SK-N-SH (cell line): ENCODE data around the gene MRPL53. TPM values are rescaled to one million over a fixed set of nuclear protein-coding genes. Genes with fewer than 3 reads are reported as not detected.

Experiments used
- CTCF ChIA-PET: fragments of 300-600, 350-600 bp; formaldehyde crosslinking; extraction: SDS; loops from one replicate; lab custom pipeline; 2021; lab: Yijun Ruan, JAX
- POLR2A ChIA-PET: fragments of 350-600 bp; sonication (Branson Sonifier 250); formaldehyde crosslinking; extraction: SDS; loops from one replicate; lab custom pipeline; 2020; ENCODE audit warnings: antibody characterized with exemption, inconsistent platforms; lab: Yijun Ruan, JAX
- DNase-seq: peaks from one replicate; pipeline ENCODE4 v3.0.0; 2012
- H2AFZ ChIP-seq: fragments of 200-600 bp; sonication (generic); 2 replicates; pipeline ENCODE4 v1.8.1; 2016; ENCODE audit warnings: antibody characterized with exemption, mild to moderate bottlenecking, low read depth
- H3F3A ChIP-seq: fragments of 200-600 bp; sonication (generic); replicated peaks from 2 replicates; pipeline ENCODE3; 2016; ENCODE audit warnings: antibody characterized with exemption, mild to moderate bottlenecking; ENCODE audit not compliant: insufficient read depth
- H3K27ac ChIP-seq, 2 experiments: fragments of 200-500 bp in 1 of 2; fragments of 200-600 bp in 1 of 2; sonication (Bioruptor generic) in 1 of 2; sonication (generic), shearing (Covaris generic) in 1 of 2; 2 replicates each; pipeline versions ENCODE4 v1.5.1 to v1.6.1; 2014 to 2016; ENCODE audit warnings: low read depth in 2 of 2, inconsistent platforms in 1 of 2, low read length in 1 of 2, mild to moderate bottlenecking in 1 of 2, mixed read lengths in 1 of 2
- H3K27me3 ChIP-seq: fragments of 200-600 bp; sonication (generic), shearing (Covaris generic); 2 replicates; pipeline ENCODE4 v1.6.1; 2016; ENCODE audit warnings: mixed run types; ENCODE audit not compliant: insufficient read depth
- H3K36me3 ChIP-seq, 2 experiments: fragments of 200-500 bp in 1 of 2; fragments of 200-600 bp in 1 of 2; sonication (Bioruptor generic) in 1 of 2; sonication (generic) in 1 of 2; replicated peaks in 1 of 2; 2 replicates each; pipeline versions ENCODE3 to v1.5.1; 2014 to 2016; ENCODE audit warnings: low read length in 1 of 2, mild to moderate bottlenecking in 1 of 2; ENCODE audit not compliant: insufficient read depth in 2 of 2, control insufficient read depth in 1 of 2
- H3K4me1 ChIP-seq, 2 experiments: fragments of 200-500 bp in 1 of 2; fragments of 200-600 bp in 1 of 2; sonication (Bioruptor generic) in 1 of 2; sonication (generic), shearing (Covaris generic) in 1 of 2; 2 replicates each; pipeline versions ENCODE4 v1.5.1 to v1.6.1; 2014 to 2016; ENCODE audit warnings: low read depth in 1 of 2, low read length in 1 of 2, mixed run types in 1 of 2; ENCODE audit not compliant: insufficient read depth in 2 of 2, control insufficient read depth in 1 of 2
- H3K4me2 ChIP-seq: fragments of 200-600 bp; sonication (generic), shearing (Covaris generic); 2 replicates; pipeline ENCODE4 v1.6.1; 2017; ENCODE audit warnings: mixed run types
- H3K4me3 ChIP-seq, 2 experiments: fragments of 200-500 bp in 1 of 2; fragments of 200-600 bp in 1 of 2; sonication (Bioruptor generic) in 1 of 2; sonication (generic), shearing (Covaris generic) in 1 of 2; 2 replicates each; pipeline versions ENCODE4 v1.5.1 to v1.8.1; 2014 to 2016; ENCODE audit warnings: low read depth in 2 of 2, inconsistent platforms in 1 of 2, low read length in 1 of 2, mild to moderate bottlenecking in 1 of 2, mixed read lengths in 1 of 2, moderate library complexity in 1 of 2
- H3K79me2 ChIP-seq: fragments of 200-600 bp; sonication (generic); 2 replicates; pipeline ENCODE4 v1.8.1; 2017; ENCODE audit warnings: mild to moderate bottlenecking; ENCODE audit not compliant: insufficient read depth
- H3K9ac ChIP-seq: fragments of 200-600 bp; sonication (generic); 2 replicates; pipeline ENCODE4 v1.6.1; 2017; ENCODE audit warnings: mixed run types
- H3K9me2 ChIP-seq: fragments of 200-600 bp; sonication (generic); 2 replicates; pipeline ENCODE4 v1.6.1; 2017; ENCODE audit warnings: mixed run types
- H3K9me3 ChIP-seq: fragments of 200-600 bp; sonication (generic); 2 replicates; pipeline ENCODE4 v1.6.1; 2017; ENCODE audit warnings: mixed run types, mild to moderate bottlenecking, moderate library complexity
- H4K20me1 ChIP-seq: fragments of 200-600 bp; sonication (generic); 2 replicates; pipeline ENCODE4 v1.6.1; 2017; ENCODE audit warnings: mild to moderate bottlenecking, mixed run types; ENCODE audit not compliant: insufficient read depth
- EZH2phosphoT487 ChIP-seq: fragments of 200-600 bp; sonication (generic); IDR thresholded peaks from 2 replicates; pipeline ENCODE4 v1.6.1; 2017; ENCODE audit warnings: low read depth, mixed run types, mild to moderate bottlenecking, antibody characterized with exemption, moderate library complexity, borderline replicate concordance
- FOSL2 ChIP-seq: IDR thresholded peaks from 2 replicates; pipeline ENCODE4 v1.4.0; 2012; ENCODE audit warnings: low read depth, mild to moderate bottlenecking, moderate library complexity, borderline replicate concordance
- FOXJ3 ChIP-seq: sonication (generic); formaldehyde crosslinking; IDR thresholded peaks from 2 replicates; pipeline ENCODE4 v1.5.1; 2020; ENCODE audit warnings: mild to moderate bottlenecking, missing genetic modification reagents
- GABPA ChIP-seq: IDR thresholded peaks from 2 replicates; pipeline ENCODE4 v1.4.0; 2012; ENCODE audit warnings: low read depth, mild to moderate bottlenecking
- GATA2 ChIP-seq: sonication (generic); formaldehyde crosslinking; IDR thresholded peaks from 2 replicates; pipeline ENCODE4 v1.5.0; 2020; ENCODE audit warnings: mild to moderate bottlenecking, missing genetic modification reagents
- MXI1 ChIP-seq: IDR thresholded peaks from 2 replicates; pipeline ENCODE4 v1.6.1; 2012; ENCODE audit warnings: mild to moderate bottlenecking, low read depth, low read length, improper control_type of control experiment
- POLR2AphosphoS5 ChIP-seq: IDR thresholded peaks from 2 replicates; pipeline ENCODE4 v1.6.1; 2012; ENCODE audit warnings: low read depth, low read length
- RAD21 ChIP-seq: IDR thresholded peaks from 2 replicates; pipeline ENCODE4 v1.6.1; 2012; ENCODE audit warnings: mild to moderate bottlenecking, low read length
- REST ChIP-seq: IDR thresholded peaks from 2 replicates; pipeline ENCODE4 v1.6.1; 2012; ENCODE audit warnings: mild to moderate bottlenecking, low read depth, low read length, moderate library complexity
- RFX5 ChIP-seq: IDR thresholded peaks from 2 replicates; pipeline ENCODE4 v1.6.1; 2012; ENCODE audit warnings: mild to moderate bottlenecking, improper control_type of control experiment, low read length
- TAF1 ChIP-seq: IDR thresholded peaks from 2 replicates; pipeline ENCODE4 v1.6.1; 2012; ENCODE audit warnings: low read depth, mild to moderate bottlenecking, low read length, moderate library complexity, borderline replicate concordance
- TCF12 ChIP-seq: IDR thresholded peaks from 2 replicates; pipeline ENCODE4 v1.4.0; 2012
- TEAD4 ChIP-seq: IDR thresholded peaks from 2 replicates; pipeline ENCODE4 v1.4.0; 2012; ENCODE audit warnings: mild to moderate bottlenecking, borderline replicate concordance; ENCODE audit not compliant: insufficient read depth
- USF2 ChIP-seq: fragments of 150-350 bp; IDR thresholded peaks from 2 replicates; pipeline ENCODE4 v1.6.1; 2017; ENCODE audit warnings: antibody characterized with exemption, low read length, low read depth, borderline replicate concordance
- WGBS: methylation state at CpG from one replicate; pipeline ENCODE4 v1.1.6; 2017; ENCODE audit warnings: low lambda C conversion rate; 5-methylcytosine and 5-hydroxymethylcytosine counted together
- polyA plus RNA-seq, 3 experiments: library from polyadenylated mRNA; depleted of rRNA; stranded (reverse); fragments of >200 nt; gene quantifications; 2 replicates each; pipeline ENCODE4 v1.2.3, GENCODE V29; 2012
- TF ChIP-seq, protein P1 (sequence below): IDR thresholded peaks from 2 replicates; pipeline ENCODE4 v1.4.0; 2012; ENCODE audit warnings: low read depth, borderline replicate concordance
- TF ChIP-seq, protein P2 (sequence below): IDR thresholded peaks from 2 replicates; pipeline ENCODE4 v1.4.0; 2012; ENCODE audit warnings: low read depth
- TF ChIP-seq, protein P3 (sequence below): IDR thresholded peaks from 2 replicates; pipeline ENCODE4; 2012

Gene MRPL53
- polyA plus RNA-seq, 1 of the 3 experiments (the other 2 are of a cell fraction): 95.0 TPM

DNA sequence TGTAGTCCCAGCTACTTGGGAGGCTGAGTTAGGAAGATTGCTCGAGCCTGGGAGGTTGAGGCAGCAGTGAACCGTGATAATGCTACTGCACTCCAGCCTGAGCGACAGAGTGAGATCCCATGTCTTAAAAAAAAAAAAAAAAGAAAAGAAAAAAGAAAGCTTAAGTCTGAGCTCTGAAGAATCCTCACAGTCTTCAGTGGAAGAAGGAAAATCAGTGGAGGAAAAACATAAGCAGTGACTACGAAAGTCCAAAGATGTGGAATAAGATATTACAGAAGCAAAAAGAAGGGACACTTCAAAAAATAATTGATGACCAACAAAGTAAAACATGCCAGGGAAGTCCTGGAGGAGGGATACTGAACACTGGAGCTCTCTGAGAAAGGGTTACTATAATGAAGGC lies 37.8 kb upstream of the MRPL53 start (continued):
- no peak for TF ChIP-seq USF2
- TF ChIP-seq, protein P1, sequence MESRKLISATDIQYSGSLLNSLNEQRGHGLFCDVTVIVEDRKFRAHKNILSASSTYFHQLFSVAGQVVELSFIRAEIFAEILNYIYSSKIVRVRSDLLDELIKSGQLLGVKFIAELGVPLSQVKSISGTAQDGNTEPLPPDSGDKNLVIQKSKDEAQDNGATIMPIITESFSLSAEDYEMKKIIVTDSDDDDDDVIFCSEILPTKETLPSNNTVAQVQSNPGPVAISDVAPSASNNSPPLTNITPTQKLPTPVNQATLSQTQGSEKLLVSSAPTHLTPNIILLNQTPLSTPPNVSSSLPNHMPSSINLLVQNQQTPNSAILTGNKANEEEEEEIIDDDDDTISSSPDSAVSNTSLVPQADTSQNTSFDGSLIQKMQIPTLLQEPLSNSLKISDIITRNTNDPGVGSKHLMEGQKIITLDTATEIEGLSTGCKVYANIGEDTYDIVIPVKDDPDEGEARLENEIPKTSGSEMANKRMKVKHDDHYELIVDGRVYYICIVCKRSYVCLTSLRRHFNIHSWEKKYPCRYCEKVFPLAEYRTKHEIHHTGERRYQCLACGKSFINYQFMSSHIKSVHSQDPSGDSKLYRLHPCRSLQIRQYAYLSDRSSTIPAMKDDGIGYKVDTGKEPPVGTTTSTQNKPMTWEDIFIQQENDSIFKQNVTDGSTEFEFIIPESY: no peak

DNA sequence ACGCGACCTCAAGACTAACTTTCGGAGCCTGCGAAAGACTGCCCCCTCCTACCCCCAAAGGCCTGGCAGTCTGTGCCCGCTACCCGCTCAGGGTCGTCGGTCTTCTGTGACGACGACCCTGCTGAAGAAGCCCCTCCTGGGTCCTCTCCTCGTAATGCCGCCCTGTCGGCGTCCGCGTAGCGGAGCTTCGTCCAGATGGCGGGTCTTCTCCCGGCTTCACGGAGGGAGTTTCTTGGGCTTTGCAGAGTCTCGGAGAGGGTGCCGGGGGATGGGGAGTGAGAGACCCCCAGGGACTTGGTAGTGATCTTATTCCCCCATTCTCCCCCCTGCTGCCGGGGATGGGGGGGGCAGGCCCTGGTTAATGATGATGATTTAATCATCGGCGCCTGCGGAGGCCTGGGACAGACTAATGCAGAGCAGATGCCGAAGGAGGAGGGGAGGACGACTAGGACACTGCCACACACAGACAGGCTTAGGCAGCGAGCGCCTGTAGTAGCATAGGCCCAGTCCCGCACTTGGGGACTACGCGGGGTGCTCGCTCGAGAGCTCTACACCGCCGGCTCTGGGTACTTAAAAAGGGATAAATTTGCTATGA lies 35.5 kb upstream of the MRPL53 start:
- H4K20me1 ChIP-seq: no peaks in the 10 kb centered on the region
- H3K4me1 ChIP-seq: peaks cover 24 to 31% of the 10 kb centered on the region in 2 experiments; a peak in 3 of 4 replicates
- peak overlapping the region; percentile 84 to 86 for H3K4me3 ChIP-seq
- H3K9ac ChIP-seq: peak overlapping the region; percentile 95
- WGBS: 9% methylated on average over 33 of the region's 38 CpGs
- H3K27me3 ChIP-seq: no peaks in the 10 kb centered on the region
- peak overlapping the region; percentile 99 to 100 for H3K27ac ChIP-seq
- H2AFZ ChIP-seq: peak overlapping the region; percentile 85
- no peaks in the 10 kb centered on the region for H3K9me3 ChIP-seq
- DNase-seq: peak; percentile 87
- peaks cover 33% of the 10 kb centered on the region for H3F3A ChIP-seq
- H3K79me2 ChIP-seq: peaks cover 22% of the 10 kb centered on the region; the same call in 1 of the 2 replicates
- H3K36me3 ChIP-seq: peaks cover 15 to 20% of the 10 kb centered on the region in 2 experiments
- CTCF ChIA-PET: interaction anchor here (0.9 to 7.5 kb wide), 9 partner anchors 9 to 80 kb away, joined by 3 to 80 read pairs (median 5); partner anchors contain the start of genes AUP1, CCDC142, DQX1 and HTRA2
- H3K9me2 ChIP-seq: no peaks in the 10 kb centered on the region
- POLR2A ChIA-PET: interaction anchor here (0.9 to 2.3 kb wide), 6 partner anchors 10 to 34 kb away, joined by 3 to 11 read pairs (median 8); partner anchors contain the start of genes CCDC142, DQX1 and TTC31
- H3K4me2 ChIP-seq: peak overlapping the region; percentile 96
- TF ChIP-seq, protein P2, sequence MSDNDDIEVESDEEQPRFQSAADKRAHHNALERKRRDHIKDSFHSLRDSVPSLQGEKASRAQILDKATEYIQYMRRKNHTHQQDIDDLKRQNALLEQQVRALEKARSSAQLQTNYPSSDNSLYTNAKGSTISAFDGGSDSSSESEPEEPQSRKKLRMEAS: peak; percentile 77
- TF ChIP-seq EZH2phosphoT487 (no peak), TCF12 (peak; percentile 94), GATA2 (peak; percentile 64; the same call in 1 of the 2 replicates), RFX5 (no peak), POLR2AphosphoS5 (peak; percentile 70), FOXJ3 (peak; percentile 71), FOSL2 (0 out of 2 replicates have a peak, but pooled peaks have one; percentile 3), MXI1 (peak; percentile 50), RAD21 (no peak), REST (no peak; the same call in 1 of the 2 replicates), TAF1 (no peak; the same call in 1 of the 2 replicates), TEAD4 (peak; percentile 46; the same call in 1 of the 2 replicates), GABPA (no peak), USF2 (no peak)
- TF ChIP-seq, protein P1: no peak
- TF ChIP-seq, protein P3, sequence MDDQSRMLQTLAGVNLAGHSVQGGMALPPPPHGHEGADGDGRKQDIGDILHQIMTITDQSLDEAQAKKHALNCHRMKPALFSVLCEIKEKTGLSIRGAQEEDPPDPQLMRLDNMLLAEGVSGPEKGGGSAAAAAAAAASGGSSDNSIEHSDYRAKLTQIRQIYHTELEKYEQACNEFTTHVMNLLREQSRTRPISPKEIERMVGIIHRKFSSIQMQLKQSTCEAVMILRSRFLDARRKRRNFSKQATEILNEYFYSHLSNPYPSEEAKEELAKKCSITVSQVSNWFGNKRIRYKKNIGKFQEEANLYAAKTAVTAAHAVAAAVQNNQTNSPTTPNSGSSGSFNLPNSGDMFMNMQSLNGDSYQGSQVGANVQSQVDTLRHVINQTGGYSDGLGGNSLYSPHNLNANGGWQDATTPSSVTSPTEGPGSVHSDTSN: peak; percentile 36
